Esophagus muscularis mucosa (tissue), 3 donors: ENCODE measurements around the gene AGAP9.

Source experiments
- POLR2A ChIP-seq: fragments of 450-650 bp; IDR thresholded peaks from one replicate; pipeline ENCODE4 v1.6.1; 2017; ENCODE audit warnings: antibody characterized with exemption, moderate library complexity, mild to moderate bottlenecking, low read depth
- POLR2AphosphoS5 ChIP-seq, 2 donors: sonication (generic); formaldehyde crosslinking; IDR thresholded peaks; one replicate each; pipeline ENCODE4 v1.6.1; 2017; ENCODE audit warnings: antibody characterized with exemption in 2 of 2
- TF ChIP-seq, protein P1 (sequence below), 3 experiments: fragments of 200-600 bp in 2 of 3; fragments of 450-650 bp in 1 of 3; sonication (generic) in 2 of 3; IDR thresholded peaks; one replicate each; pipeline ENCODE4 v1.5.1; 2017 to 2019; ENCODE audit warnings: antibody characterized with exemption in 3 of 3, mild to moderate bottlenecking in 2 of 3, moderate library complexity in 1 of 3

DNA sequence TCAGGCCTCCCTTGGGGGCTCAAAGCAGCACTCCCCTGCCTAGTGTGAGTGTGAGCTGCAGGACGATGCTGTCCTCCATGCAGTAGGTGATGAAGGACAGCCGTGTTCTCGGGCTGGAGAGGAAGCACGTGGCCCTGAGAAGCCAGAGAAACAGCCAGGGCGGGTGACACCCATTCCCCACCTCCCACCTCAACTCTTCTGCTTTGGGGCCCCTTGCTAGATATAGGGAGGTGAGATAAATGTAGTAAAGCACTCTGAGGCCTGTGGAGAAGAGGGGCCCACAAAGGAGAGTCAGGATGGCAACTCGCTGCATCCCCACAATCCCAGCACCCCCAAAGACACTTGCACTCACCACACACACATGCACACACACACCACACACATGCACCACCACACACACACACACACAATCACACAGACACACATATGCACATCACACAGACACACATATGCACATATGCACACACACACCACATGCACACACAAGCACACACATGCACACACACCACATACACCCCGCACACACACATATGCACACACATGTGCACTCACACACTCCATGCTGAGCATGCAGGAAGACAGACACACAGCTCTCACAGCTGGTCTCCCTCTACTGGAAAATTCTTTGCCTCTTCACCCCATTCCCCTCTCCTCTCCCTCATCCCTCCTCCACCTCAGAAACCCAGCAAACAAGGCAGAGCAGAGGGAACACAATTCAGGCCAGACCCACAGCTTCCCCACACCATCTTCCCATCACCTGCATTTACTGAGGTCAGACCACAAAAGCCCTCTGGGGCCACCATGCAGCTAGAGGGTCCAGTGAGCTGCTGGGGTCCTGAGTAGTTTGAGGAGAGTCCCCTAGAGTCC, 70.1 kb downstream of the AGAP9 start:
- TF ChIP-seq, protein P1, sequence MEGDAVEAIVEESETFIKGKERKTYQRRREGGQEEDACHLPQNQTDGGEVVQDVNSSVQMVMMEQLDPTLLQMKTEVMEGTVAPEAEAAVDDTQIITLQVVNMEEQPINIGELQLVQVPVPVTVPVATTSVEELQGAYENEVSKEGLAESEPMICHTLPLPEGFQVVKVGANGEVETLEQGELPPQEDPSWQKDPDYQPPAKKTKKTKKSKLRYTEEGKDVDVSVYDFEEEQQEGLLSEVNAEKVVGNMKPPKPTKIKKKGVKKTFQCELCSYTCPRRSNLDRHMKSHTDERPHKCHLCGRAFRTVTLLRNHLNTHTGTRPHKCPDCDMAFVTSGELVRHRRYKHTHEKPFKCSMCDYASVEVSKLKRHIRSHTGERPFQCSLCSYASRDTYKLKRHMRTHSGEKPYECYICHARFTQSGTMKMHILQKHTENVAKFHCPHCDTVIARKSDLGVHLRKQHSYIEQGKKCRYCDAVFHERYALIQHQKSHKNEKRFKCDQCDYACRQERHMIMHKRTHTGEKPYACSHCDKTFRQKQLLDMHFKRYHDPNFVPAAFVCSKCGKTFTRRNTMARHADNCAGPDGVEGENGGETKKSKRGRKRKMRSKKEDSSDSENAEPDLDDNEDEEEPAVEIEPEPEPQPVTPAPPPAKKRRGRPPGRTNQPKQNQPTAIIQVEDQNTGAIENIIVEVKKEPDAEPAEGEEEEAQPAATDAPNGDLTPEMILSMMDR (IDR thresholded peaks at IDR 0.05) = no peak
- TF ChIP-seq POLR2A = no peak
- no peak for TF ChIP-seq POLR2AphosphoS5 (IDR thresholded peaks at IDR 0.05)
